PFSK-1 (cell line): Measurements from ENCODE around the gene NKAIN2.

Experiments
- FOXP2 ChIP-seq: optimal IDR thresholded peaks from 2 replicates; pipeline ENCODE3; 2011; ENCODE audit warnings: borderline replicate concordance, control low read depth, inconsistent platforms; ENCODE audit not compliant: insufficient read depth; ENCODE audit errors: extremely low read length, extremely low read depth
- POLR2AphosphoS5 ChIP-seq: IDR thresholded peaks from 2 replicates; pipeline ENCODE4 v1.6.1; 2012; ENCODE audit warnings: low read depth, mild to moderate bottlenecking, control low read depth, low read length, moderate library complexity
- SIN3A ChIP-seq: IDR thresholded peaks from 2 replicates; pipeline ENCODE4 v1.6.1; 2012; ENCODE audit warnings: mild to moderate bottlenecking, low read length, moderate library complexity, borderline replicate concordance; ENCODE audit not compliant: insufficient read depth
- TAF1 ChIP-seq: IDR thresholded peaks from 2 replicates; pipeline ENCODE4 v1.6.1; 2012; ENCODE audit warnings: low read length, control low read depth, borderline replicate concordance; ENCODE audit not compliant: insufficient read depth
- TF ChIP-seq, protein P1 (sequence below), 2 experiments: IDR thresholded peaks; 2 replicates each; pipeline versions ENCODE4 v1.6.1 to v1.8.0; 2011 to 2012; ENCODE audit warnings: low read depth in 2 of 2, low read length in 2 of 2, control low read depth in 1 of 2, inconsistent platforms in 1 of 2, mild to moderate bottlenecking in 1 of 2, moderate library complexity in 1 of 2; ENCODE audit not compliant: insufficient read depth in 1 of 2

The NKAIN2 gene

DNA sequence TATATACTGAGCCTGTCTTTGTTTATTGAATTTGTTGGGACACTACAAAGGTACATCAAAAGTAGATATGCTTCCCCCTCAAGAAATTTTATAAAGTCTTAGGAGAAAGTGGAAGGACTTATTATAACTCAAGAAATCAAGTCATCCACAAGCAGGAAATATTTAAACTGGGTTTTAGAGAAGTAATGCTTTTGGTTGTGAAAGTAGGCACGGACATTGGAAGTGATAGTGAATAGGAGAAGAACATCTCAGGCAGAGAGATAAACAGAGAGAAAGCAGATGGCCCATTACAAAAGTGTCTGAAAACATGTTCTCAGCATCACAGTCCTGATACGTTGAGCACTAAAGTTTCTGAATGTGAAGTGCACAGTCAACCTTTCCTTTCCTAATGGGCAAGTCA, 742.9 kb downstream of the NKAIN2 start:
- TF ChIP-seq SIN3A (no peak), TAF1 (no peak), POLR2AphosphoS5 (no peak), FOXP2 (no peak)
- TF ChIP-seq, protein P1, sequence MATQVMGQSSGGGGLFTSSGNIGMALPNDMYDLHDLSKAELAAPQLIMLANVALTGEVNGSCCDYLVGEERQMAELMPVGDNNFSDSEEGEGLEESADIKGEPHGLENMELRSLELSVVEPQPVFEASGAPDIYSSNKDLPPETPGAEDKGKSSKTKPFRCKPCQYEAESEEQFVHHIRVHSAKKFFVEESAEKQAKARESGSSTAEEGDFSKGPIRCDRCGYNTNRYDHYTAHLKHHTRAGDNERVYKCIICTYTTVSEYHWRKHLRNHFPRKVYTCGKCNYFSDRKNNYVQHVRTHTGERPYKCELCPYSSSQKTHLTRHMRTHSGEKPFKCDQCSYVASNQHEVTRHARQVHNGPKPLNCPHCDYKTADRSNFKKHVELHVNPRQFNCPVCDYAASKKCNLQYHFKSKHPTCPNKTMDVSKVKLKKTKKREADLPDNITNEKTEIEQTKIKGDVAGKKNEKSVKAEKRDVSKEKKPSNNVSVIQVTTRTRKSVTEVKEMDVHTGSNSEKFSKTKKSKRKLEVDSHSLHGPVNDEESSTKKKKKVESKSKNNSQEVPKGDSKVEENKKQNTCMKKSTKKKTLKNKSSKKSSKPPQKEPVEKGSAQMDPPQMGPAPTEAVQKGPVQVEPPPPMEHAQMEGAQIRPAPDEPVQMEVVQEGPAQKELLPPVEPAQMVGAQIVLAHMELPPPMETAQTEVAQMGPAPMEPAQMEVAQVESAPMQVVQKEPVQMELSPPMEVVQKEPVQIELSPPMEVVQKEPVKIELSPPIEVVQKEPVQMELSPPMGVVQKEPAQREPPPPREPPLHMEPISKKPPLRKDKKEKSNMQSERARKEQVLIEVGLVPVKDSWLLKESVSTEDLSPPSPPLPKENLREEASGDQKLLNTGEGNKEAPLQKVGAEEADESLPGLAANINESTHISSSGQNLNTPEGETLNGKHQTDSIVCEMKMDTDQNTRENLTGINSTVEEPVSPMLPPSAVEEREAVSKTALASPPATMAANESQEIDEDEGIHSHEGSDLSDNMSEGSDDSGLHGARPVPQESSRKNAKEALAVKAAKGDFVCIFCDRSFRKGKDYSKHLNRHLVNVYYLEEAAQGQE (IDR thresholded peaks at IDR 0.05; ENCODE audit: insufficient read depth in 1 of 2, low read depth in 2 of 2, low read length in 2 of 2) = no peak

- TF ChIP-seq POLR2AphosphoS5 (no peak), FOXP2 (no peak), SIN3A (no peak), TAF1 (no peak)
- TF ChIP-seq, protein P1 (IDR thresholded peaks at IDR 0.05; ENCODE audit: insufficient read depth in 1 of 2, low read depth in 2 of 2, low read length in 2 of 2) = no peak
Measured at GRCh38 chr6:124551711-124552233, 748.1 kb downstream of the NKAIN2 start.

GRCh38 chr6:124557873-124558272, 754.2 kb downstream of the NKAIN2 start:
- TF ChIP-seq FOXP2 = no peak
- TF ChIP-seq, protein P1 (IDR thresholded peaks at IDR 0.05; ENCODE audit: insufficient read depth in 1 of 2, low read depth in 2 of 2, low read length in 2 of 2) = no peak
- TF ChIP-seq POLR2AphosphoS5 = no peak
- no peak for TF ChIP-seq TAF1

- no peak for TF ChIP-seq SIN3A
- TF ChIP-seq POLR2AphosphoS5 = no peak
- no peak for TF ChIP-seq TAF1
- no peak for TF ChIP-seq FOXP2
- TF ChIP-seq, protein P1 (IDR thresholded peaks at IDR 0.05; ENCODE audit: insufficient read depth in 1 of 2, low read depth in 2 of 2, low read length in 2 of 2) = no peak
Measured at GRCh38 chr6:124560873-124561567, 757.4 kb downstream of the NKAIN2 start.

DNA sequence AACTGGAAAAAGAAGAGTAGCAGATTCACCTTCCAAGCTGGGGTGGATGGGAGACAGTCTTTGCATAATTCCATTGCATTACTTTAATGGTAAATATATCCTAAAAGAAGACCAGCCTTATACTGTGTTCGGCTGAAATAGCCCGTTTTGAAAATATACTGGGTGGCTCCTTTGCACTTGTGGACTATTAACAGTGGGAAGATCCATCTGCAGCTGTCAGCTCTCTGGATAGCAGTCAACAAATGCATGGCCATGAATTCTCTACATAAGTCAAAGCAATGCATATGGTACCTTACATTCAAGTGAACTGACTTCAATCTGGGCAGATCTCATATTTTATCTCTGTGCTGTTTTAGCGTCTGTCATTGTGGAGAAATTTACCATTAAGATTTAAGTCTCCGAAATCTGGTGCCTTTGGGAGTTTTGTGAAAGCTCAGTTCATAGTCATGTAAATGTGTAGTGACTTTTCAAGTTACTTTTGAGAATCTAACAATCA, 758.0 kb downstream of the NKAIN2 start:
- TF ChIP-seq TAF1 (no peak), POLR2AphosphoS5 (no peak), FOXP2 (no peak), SIN3A (no peak)
- TF ChIP-seq, protein P1 (IDR thresholded peaks at IDR 0.05; ENCODE audit: insufficient read depth in 1 of 2, low read depth in 2 of 2, low read length in 2 of 2) = no peak
